Subcutaneous adipose tissue (tissue), 4 donors: ENCODE results near the gene ZBTB25. TPM values are rescaled to one million over a fixed set of nuclear protein-coding genes. Genes with fewer than 3 reads are reported as not detected.

Source experiments
- total RNA-seq, 4 donors: library from RNA; depleted of rRNA; stranded (reverse); fragments of >200 nt; gene quantifications; one replicate each; pipeline ENCODE4 v1.1.0, GENCODE V29; 2016
- TF ChIP-seq, protein P1 (sequence below): fragments of 450-650 bp; IDR thresholded peaks from one replicate; pipeline ENCODE4 v1.5.1; 2016; ENCODE audit warnings: low read depth, mild to moderate bottlenecking, control low read depth, antibody characterized with exemption, moderate library complexity

ZBTB25 gene
- total RNA-seq, 4 donors from 2014 or later = 11.2 to 13.3 (median 11.9) TPM

DNA sequence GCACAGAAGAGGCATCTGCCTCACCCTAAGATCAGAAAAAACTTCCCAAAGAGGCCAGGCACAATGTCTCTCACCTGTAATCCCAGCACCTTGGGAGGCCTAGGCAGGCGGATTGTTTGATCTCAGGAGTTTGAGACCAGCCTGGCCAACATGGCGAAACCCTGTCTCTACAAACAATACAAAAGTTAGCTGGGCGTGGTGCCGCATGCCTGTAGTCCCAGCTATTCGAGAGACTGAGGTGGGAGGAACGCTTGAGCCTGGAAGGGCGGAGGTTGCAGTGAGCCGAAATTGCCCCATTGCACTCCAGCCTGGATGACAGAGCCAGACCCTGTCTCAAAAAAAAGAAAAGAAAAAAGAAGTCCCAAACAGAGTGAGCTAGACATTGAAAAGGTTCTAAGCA is 5.4 kb upstream of the ZBTB25 start:
- TF ChIP-seq, protein P1, sequence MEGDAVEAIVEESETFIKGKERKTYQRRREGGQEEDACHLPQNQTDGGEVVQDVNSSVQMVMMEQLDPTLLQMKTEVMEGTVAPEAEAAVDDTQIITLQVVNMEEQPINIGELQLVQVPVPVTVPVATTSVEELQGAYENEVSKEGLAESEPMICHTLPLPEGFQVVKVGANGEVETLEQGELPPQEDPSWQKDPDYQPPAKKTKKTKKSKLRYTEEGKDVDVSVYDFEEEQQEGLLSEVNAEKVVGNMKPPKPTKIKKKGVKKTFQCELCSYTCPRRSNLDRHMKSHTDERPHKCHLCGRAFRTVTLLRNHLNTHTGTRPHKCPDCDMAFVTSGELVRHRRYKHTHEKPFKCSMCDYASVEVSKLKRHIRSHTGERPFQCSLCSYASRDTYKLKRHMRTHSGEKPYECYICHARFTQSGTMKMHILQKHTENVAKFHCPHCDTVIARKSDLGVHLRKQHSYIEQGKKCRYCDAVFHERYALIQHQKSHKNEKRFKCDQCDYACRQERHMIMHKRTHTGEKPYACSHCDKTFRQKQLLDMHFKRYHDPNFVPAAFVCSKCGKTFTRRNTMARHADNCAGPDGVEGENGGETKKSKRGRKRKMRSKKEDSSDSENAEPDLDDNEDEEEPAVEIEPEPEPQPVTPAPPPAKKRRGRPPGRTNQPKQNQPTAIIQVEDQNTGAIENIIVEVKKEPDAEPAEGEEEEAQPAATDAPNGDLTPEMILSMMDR = no peak

DNA sequence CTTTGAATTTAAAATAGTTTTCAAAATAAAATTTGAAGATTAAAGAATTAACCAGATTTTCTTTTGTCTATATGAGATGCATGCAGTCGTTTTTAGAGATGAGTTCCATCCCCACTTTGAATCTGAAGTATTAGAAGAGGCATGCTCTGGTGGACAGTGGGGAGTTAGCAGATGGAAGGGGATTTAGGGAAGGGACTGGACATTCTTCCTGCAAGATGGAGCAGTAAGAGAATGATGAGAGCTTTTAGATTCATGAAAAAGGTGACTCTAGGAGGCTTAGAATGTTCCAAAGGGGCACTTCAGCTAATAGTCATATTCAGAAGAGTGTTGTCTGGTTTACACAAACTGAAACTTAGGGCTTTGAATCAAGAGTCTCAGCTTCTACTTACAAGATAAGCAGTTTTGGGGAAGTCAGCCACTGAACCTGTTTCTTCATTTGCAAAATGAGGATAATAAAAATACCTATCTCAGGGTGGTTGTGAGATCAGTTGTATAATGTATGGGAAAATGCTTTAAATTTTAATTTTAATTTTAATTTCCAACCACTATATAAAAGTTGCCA is 4.7 kb upstream of the ZBTB25 start:
- TF ChIP-seq, protein P1 = no peak

DNA sequence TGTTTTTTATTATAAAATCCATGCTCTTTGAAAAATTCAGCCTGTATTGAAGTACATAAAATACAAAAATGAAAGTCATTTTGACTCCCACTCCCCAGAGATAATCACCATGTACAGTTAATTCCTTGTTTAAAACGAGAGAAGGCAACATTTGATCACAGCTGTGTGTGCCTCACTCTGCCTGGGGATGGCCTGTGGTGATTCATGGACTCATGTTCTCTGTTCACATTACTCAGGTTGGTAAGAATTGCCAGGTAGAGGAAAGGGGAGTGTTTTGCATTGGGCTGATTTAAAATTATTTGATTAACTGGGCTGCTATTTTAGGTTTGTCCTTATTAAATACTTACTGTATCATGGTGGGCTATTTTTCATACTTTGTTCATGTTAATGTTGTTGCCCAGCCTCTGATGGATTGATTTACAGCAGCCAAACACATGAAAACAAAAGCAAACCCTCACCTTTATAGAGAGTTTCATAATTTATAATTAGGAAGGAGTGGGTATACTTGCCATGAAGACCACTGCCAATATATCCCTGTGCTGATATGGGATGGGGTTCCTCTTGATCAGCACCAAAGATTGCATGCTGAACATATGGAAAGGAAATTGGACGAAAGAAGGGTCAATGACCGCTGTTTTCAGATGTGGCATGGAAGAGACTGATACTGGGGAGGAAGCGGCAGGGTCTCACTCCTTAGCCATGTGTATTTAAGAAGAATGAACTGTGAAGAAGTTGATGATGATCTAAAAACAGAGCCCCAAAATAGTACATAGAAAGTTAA is 3.9 kb upstream of the ZBTB25 start:
- TF ChIP-seq, protein P1 = no peak

DNA sequence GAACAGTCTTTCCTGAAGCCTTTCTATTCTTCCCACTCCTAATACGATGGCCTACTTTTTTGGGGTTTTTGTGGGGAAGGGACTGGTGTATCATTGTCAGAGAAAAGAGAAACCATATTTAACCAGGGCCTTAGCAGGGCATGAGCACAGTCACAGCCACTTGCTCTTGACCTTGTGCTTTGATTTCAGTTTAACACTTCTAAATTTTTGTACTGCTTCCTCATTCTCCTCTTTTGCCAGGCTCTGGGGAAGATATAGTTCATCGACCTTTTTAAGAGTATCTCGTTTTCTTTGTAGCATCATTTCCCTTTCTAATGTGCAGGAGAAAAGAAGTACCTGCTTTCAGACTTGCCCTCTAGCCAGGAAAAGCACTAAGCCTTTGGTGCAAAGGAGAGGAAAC is 3.1 kb upstream of the ZBTB25 start:
- TF ChIP-seq, protein P1 = no peak

DNA sequence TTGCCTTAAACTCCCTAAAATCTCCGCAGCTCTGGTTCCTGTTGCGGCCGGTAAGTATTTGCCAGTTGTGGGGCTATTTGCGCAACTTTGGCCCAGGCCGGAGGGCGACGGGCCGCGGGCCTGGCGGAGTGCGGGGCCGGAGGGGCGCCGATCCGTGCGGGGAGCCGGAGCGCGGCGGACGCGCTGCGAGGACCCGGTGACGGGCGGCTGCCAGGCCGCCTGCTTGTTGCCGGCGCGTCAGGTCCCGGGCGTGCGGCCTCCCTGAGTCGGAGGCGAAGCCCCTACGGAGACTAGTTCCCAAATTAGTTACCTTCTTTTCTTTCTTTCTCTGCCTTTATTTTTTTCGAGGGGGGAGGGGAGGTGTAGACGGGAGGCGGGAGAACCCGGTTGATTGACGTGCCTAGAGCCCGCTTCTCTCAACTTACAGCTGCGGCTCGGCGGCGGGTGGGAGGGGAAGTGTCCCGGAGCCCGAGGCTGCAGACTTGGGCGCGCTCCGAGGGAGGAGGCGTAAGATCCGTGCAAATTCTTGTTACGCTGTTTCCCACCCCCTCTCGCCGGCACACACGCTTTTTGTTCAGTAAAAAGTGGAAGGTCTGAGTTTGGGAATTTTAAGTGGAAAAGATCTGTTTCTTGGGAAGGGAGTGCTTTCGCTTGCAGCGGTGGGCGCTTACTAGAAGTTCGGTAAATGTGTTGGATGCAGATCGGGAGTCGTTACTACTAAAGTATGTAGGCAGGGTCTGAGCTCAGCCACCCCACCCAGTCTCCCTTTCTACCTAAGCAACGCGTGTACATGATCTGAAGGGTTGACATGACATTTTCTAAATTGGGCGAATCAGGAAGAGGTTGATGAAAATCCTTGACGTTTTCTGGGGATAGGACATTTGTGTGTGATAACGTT is 1.5 kb upstream of the ZBTB25 start:
- TF ChIP-seq, protein P1 = no peak

DNA sequence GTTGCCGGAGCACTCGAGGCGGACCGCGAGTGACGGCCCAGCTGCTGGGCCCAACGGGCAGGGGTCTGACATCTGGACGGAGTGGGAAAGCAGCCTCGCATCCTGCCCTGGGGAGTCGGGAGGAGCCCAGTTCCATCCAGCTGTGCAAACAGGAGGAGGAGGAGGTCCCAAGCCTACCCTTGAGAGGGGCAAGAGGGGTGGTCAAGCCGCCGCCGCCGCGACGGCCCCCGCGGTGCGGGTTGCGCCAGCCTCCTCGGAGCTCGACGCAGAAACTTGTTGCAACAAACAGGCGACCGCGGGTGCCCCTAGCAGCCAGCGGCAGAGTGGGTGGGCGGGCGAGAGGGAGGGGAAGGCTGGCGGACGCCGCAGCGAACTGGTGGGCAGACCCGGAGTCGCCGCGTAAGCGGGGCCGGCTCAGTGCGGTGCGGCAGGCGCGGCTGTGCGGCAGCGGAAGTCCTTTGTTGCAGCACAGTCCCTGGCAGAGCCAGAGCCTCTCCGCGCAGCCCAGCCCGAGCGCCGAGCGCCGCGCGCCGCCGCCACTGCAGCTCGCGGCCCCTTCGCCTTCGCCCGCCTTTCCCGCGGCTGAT is 765 bp upstream of the ZBTB25 start, which contains the start of gene ZBTB1:
Gene ZBTB1 (plus strand): TSS at position 461 of the 587 bp plus-strand sequence. CDS start 16,735 bp downstream, outside the sequence.
- TF ChIP-seq, protein P1 = no peak
